AG04449 (cell line): ENCODE data around the gene NOC3L.
"Not testable (repeated sequence)": the region's sequence is repeated elsewhere in the genome, so short reads cannot be mapped to it uniquely, and the experiment has no call there.

Source experiments
- CTCF ChIA-PET: fragments of 350-600 bp; formaldehyde crosslinking; extraction: SDS; loops from one replicate; lab custom pipeline; 2021; ENCODE audit warnings: antibody characterized with exemption; lab: Yijun Ruan, JAX
- POLR2A ChIA-PET: fragments of 400-600, 350-600 bp; formaldehyde crosslinking; extraction: SDS; loops from one replicate; lab custom pipeline; 2020; ENCODE audit warnings: antibody characterized with exemption, inconsistent platforms; lab: Yijun Ruan, JAX
- DNase-seq: peaks from one replicate; pipeline ENCODE4 v3.0.0-alpha.2; 2010; ENCODE audit warnings: low read depth, low spot score
- H3K4me3 ChIP-seq: 2 replicates; pipeline ENCODE4 v1.5.1; 2011; ENCODE audit warnings: low read depth, mild to moderate bottlenecking, control low read depth, low read length
- CTCF ChIP-seq: IDR thresholded peaks from one replicate; pipeline ENCODE4 v1.5.1; 2011; ENCODE audit warnings: mild to moderate bottlenecking, moderate library complexity, low read length, control low read depth, inconsistent platforms; ENCODE audit not compliant: insufficient read depth; ENCODE audit errors: missing control alignments

NOC3L gene

GRCh38 chr10:94397549-94398370, 35.0 kb upstream of the NOC3L start:
- CTCF ChIA-PET = interaction anchor here (1.4 kb wide), 1 partner anchor 46 kb away, joined by 7 read pairs; no protein-coding TSS in a partner anchor
- no peak for DNase-seq

DNA sequence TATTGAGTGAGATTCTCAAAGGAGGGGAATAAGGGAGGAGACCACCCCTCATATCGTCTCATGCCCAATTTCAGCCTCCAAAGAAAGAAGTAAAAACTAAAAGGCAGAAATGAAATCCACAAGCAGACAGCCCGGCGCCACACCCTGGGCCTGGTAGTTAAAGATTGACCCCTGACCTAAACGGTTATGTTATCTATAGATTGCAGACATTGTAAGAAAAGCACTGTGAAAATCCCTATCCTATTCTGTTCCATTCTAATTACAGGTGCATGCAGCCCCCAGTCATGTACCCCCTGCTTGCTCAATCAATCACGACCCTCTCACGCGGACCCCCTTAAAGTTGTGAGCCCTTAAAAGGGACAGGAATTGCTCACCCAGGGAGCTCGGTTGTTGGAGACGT, 29.4 kb upstream of the NOC3L start:
- H3K4me3 ChIP-seq, DNase-seq, POLR2A ChIA-PET: not testable (repeated sequence)
- CTCF ChIA-PET = interaction anchor here (1.4 kb wide), 1 partner anchor 30 kb away, joined by 6 read pairs; the partner anchor contains the start of gene NOC3L

More at GRCh38 chr10:94397549-94398370, 35.0 kb upstream of the NOC3L start:
- no peak overlapping the region for H3K4me3 ChIP-seq
- no peak for TF ChIP-seq CTCF
- POLR2A ChIA-PET = no interaction called here

GRCh38 chr10:94385733-94386132, 23.0 kb upstream of the NOC3L start:
- DNase-seq, CTCF ChIA-PET, H3K4me3 ChIP-seq, POLR2A ChIA-PET: not testable (repeated sequence)

DNA sequence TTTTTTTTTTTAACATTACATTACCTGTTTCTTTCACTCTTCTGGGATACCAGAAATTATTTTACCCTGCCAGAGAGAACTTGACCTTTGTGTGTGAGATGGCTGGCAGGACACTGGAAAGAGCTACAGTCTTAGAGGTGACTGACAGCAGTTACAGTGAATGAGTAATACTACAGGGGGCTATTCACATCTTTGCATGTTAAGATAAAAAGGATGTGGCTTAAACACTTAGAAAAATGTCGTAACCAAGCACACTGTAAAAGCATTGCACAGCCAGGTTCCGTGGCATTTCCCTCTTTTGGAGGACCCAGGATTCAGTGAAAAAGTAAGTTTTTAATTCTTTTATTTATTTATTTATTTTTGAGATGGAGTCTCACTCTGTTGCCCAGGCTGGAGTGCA, 20.8 kb upstream of the NOC3L start:
- TF ChIP-seq CTCF = no peak
- DNase-seq = no peak
- ChIA-PET POLR2A (no interaction called here), CTCF (interaction anchor here (0.9 kb wide), 1 partner anchor 11 kb away, joined by 3 read pairs; no protein-coding TSS in a partner anchor)
- no peak overlapping the region for H3K4me3 ChIP-seq

GRCh38 chr10:94376865-94377264, 14.1 kb upstream of the NOC3L start:
- TF ChIP-seq CTCF = no peak
- ChIA-PET CTCF (no interaction called here), POLR2A (no interaction called here)
- H3K4me3 ChIP-seq = no peak overlapping the region
- no peak for DNase-seq

DNA sequence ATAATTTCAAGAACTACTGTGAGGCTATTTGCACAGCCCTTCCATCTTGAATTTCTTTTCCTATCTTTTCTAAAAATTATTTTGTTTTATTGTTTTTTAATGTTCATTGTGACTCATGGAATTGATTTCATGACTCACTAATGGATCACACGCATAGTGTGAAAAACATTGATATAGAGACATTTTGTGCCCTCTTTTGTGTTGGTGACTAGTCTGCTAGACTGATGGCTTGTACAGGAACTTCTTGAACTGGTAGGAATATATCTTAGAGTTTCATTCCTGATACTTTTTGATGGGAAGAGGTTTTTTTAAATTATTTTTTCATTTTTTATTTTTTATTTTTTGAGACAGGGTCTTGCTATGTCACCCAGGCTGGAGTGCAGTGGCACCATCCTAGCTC, 12.6 kb upstream of the NOC3L start:
- H3K4me3 ChIP-seq = no peak overlapping the region
- no peak for TF ChIP-seq CTCF
- DNase-seq = no peak
- ChIA-PET CTCF (no interaction called here), POLR2A (no interaction called here)

- no peak overlapping the region for H3K4me3 ChIP-seq
- ChIA-PET POLR2A (no interaction called here), CTCF (interaction anchor here (1.0 to 3.5 kb wide), 4 partner anchors 8 to 73 kb away, joined by 3 to 18 read pairs (median 3); partner anchors contain the start of gene NOC3L)
- no peak for TF ChIP-seq CTCF
- no peak for DNase-seq
Measured at GRCh38 chr10:94370501-94370900, 7.8 kb upstream of the NOC3L start.
